ENCODE measurements around the gene DDX53. TPM values are rescaled to one million over a fixed set of nuclear protein-coding genes. Genes with fewer than 3 reads are reported as not detected.

Gene DDX53
- total RNA-seq, 2 donors from 2014 or later = not detected

DNA sequence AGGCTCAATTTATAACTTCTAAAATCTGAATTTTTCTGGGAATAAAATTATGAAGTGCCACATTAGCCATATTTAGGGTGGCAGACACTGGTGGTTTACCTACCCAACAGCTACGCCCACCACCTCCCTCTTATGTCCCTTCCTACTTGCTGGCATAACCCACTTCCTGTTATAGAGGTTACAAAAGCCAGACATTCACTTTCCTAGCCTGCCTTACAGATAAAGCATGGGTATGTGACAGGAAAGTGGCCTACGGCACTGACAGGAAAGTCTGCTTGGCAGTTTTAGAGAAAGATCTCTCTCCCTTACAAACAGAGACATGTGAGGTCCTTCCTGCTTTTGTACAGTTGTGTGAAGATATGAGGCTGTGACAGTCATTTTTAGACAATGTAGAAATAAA, 12.4 kb downstream of the DDX53 start:
- no peak overlapping the region for H3K9ac ChIP-seq (ENCODE audit: extremely low read depth, low read length, poor library complexity, severe bottlenecking)
- H3K36me3 ChIP-seq (ENCODE audit: control insufficient read depth, insufficient read depth, low read length) = no peaks in the 10 kb centered on the region
- H3K4me1 ChIP-seq (ENCODE audit: control insufficient read depth, insufficient read depth, low read length) = no peaks in the 10 kb centered on the region
- H3K27me3 ChIP-seq (ENCODE audit: control insufficient read depth, insufficient read depth, low read length, poor library complexity, severe bottlenecking) = no peaks in the 10 kb centered on the region
- H3K27ac ChIP-seq (ENCODE audit: low read depth, low read length) = no peak overlapping the region
- Mint-ChIP-seq H3K36me3 (ENCODE audit: low read depth) (no peaks in the 10 kb centered on the region), H3K4me1 (peaks cover 2% of the 10 kb centered on the region), H3K27me3 (ENCODE audit: insufficient read depth) (no peaks in the 10 kb centered on the region), H3K4me3 (no peak overlapping the region), H3K27ac (no peak overlapping the region), H3K9me3 (no peaks in the 10 kb centered on the region)
- DNase-seq = no peak
- TF ChIP-seq, protein P1, sequence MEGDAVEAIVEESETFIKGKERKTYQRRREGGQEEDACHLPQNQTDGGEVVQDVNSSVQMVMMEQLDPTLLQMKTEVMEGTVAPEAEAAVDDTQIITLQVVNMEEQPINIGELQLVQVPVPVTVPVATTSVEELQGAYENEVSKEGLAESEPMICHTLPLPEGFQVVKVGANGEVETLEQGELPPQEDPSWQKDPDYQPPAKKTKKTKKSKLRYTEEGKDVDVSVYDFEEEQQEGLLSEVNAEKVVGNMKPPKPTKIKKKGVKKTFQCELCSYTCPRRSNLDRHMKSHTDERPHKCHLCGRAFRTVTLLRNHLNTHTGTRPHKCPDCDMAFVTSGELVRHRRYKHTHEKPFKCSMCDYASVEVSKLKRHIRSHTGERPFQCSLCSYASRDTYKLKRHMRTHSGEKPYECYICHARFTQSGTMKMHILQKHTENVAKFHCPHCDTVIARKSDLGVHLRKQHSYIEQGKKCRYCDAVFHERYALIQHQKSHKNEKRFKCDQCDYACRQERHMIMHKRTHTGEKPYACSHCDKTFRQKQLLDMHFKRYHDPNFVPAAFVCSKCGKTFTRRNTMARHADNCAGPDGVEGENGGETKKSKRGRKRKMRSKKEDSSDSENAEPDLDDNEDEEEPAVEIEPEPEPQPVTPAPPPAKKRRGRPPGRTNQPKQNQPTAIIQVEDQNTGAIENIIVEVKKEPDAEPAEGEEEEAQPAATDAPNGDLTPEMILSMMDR (conservative IDR thresholded peaks at IDR 0.05) = no peak
- no peak overlapping the region for H3K4me3 ChIP-seq (ENCODE audit: low read length)
- no peaks in the 10 kb centered on the region for H3K9me3 ChIP-seq (ENCODE audit: control insufficient read depth, low read length)
- 100% methylated on average over 1 of the region's 2 CpGs; no CpG with 5 or more reads in 1 of the 2 experiments for WGBS, 2 experiments (ENCODE audit: insufficient coverage in 1 of 2, insufficient read length in 1 of 2)

DNA sequence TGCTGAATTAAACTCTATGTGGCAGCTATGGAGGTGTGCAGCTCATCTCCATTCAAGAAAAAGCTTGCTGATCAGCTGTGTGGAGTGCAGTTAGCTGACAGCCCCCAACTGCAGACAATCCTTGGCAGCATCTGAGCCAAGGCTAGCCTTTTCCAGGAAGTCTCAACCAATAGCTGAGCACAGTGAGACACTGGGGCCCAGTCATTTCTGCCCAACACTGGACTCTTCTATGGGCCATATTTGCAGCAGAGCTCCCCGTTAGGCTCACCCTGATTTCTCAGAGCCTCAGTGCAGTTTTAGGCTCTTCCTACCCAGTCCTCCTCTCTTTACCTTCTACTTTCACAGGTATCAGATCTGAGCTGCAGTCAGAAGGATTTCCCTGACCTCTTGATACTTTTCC, 12.9 kb downstream of the DDX53 start:
- Mint-ChIP-seq H3K4me3 (no peak overlapping the region), H3K9me3 (no peaks in the 10 kb centered on the region), H3K27ac (no peak overlapping the region), H3K27me3 (ENCODE audit: insufficient read depth) (no peaks in the 10 kb centered on the region), H3K36me3 (ENCODE audit: low read depth) (no peaks in the 10 kb centered on the region), H3K4me1 (peaks cover 2% of the 10 kb centered on the region)
- no peaks in the 10 kb centered on the region for H3K36me3 ChIP-seq (ENCODE audit: control insufficient read depth, insufficient read depth, low read length)
- no peaks in the 10 kb centered on the region for H3K27me3 ChIP-seq (ENCODE audit: control insufficient read depth, insufficient read depth, low read length, poor library complexity, severe bottlenecking)
- H3K9me3 ChIP-seq (ENCODE audit: control insufficient read depth, low read length) = no peaks in the 10 kb centered on the region
- DNase-seq = no peak
- H3K9ac ChIP-seq (ENCODE audit: extremely low read depth, low read length, poor library complexity, severe bottlenecking) = no peak overlapping the region
- WGBS, 2 experiments (ENCODE audit: insufficient coverage in 1 of 2, insufficient read length in 1 of 2) = 80 to 100% methylated on average over 1 of the region's 1 CpG
- no peaks in the 10 kb centered on the region for H3K4me1 ChIP-seq (ENCODE audit: control insufficient read depth, insufficient read depth, low read length)
- no peak overlapping the region for H3K4me3 ChIP-seq (ENCODE audit: low read length)
- TF ChIP-seq, protein P1 (conservative IDR thresholded peaks at IDR 0.05) = no peak
- H3K27ac ChIP-seq (ENCODE audit: low read depth, low read length) = no peak overlapping the region

GRCh38 chrX:23013366-23013765, 13.6 kb downstream of the DDX53 start:
- no peak overlapping the region for H3K27ac Mint-ChIP-seq

More at GRCh38 chrX:23013366-23013765, 13.6 kb downstream of the DDX53 start:
- TF ChIP-seq, protein P1 (conservative IDR thresholded peaks at IDR 0.05) = no peak
- H3K9ac ChIP-seq (ENCODE audit: extremely low read depth, low read length, poor library complexity, severe bottlenecking) = no peak overlapping the region
- Mint-ChIP-seq H3K4me1 (peaks cover 2% of the 10 kb centered on the region), H3K36me3 (ENCODE audit: low read depth) (no peaks in the 10 kb centered on the region), H3K9me3 (no peaks in the 10 kb centered on the region), H3K4me3 (no peak overlapping the region), H3K27me3 (ENCODE audit: insufficient read depth) (no peaks in the 10 kb centered on the region)
- WGBS, 2 experiments (ENCODE audit: insufficient coverage in 1 of 2, insufficient read length in 1 of 2) = 100% methylated on average over 1 to 2 of the region's 2 CpGs
- no peak for DNase-seq
- H3K4me1 ChIP-seq (ENCODE audit: control insufficient read depth, insufficient read depth, low read length) = no peaks in the 10 kb centered on the region
- no peaks in the 10 kb centered on the region for H3K27me3 ChIP-seq (ENCODE audit: control insufficient read depth, insufficient read depth, low read length, poor library complexity, severe bottlenecking)
- no peak overlapping the region for H3K4me3 ChIP-seq (ENCODE audit: low read length)
- H3K36me3 ChIP-seq (ENCODE audit: control insufficient read depth, insufficient read depth, low read length) = no peaks in the 10 kb centered on the region
- H3K9me3 ChIP-seq (ENCODE audit: control insufficient read depth, low read length) = no peaks in the 10 kb centered on the region
- no peak overlapping the region for H3K27ac ChIP-seq (ENCODE audit: low read depth, low read length)

Data from endodermal cell (in vitro differentiated cells).